HG02884 (cell line): ENCODE measurements around the gene SBK2.
"Not testable (repeated sequence)": the region's sequence is repeated elsewhere in the genome, so short reads cannot be mapped to it uniquely, and the experiment has no call there.

ENCODE experiments used
- ATAC-seq: cut with Tn5 transposase; IDR thresholded peaks from one replicate; pipeline ENCODE4 v1.9.1; 2021; ENCODE audit warnings: mild to moderate bottlenecking, moderate library complexity; ENCODE audit not compliant: unreplicated experiment

SBK2 gene

GRCh38 chr19:55536951-55537740, at the start of gene SBK2:
SBK2 (minus strand) TSS chr19:55537133; CDS start chr19:55536294, 839 bp downstream.
- no peak for ATAC-seq

DNA sequence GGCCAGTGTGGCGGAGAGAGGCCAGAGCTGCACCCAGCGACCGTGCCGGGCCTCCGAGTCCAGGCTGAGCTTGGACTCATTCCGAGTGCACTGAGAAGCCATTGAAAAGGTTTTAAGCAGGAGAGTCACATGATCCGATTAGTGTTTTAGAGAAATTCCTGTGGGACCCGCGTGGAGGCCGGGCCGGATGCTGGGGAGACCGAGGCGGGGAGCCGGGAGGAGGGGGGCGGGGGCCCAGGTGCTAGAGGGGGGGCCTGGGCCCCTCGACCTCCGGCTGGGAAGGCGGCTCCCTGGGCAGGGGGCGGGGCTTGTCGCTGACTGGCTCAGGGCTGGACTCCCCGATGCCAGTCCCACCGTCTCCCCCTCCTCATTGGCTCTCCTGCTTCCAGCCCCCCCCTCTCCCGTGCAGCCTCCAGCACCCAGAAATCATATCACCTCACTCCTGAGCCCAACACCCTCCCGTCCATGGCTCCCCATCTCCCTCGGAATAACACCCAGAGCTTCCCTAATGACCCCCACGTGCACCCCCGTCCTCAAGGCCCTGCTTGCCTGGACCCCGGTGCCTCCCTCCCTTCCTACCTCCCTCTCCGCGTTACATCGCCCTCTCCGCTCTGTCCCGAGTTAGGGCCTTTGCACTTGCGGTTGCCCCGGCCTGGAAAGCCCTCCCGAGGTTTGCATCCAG, 48.9 kb upstream of the SBK2 start:
- ATAC-seq = no peak

DNA sequence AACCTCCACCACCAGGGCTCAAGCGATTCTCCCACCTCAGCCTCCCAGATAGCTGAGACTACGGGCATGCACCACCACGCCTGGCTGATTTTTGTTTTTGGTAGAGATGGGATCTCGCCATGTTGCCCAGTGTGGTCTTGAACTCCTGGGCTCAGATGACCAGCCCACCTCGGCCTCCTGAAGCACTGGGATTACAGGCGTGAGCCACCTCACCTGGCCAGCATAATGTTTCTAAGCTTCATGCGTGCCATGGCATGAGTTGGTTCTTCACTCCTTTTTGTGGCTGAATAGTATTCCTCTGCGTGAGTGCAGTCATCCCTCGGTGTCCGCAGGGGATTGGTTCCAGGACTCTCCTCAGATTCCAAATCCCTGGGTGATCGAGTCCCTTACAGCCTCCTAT, 47.9 kb upstream of the SBK2 start:
- no peak for ATAC-seq

- ATAC-seq = not testable (repeated sequence)
Measured at GRCh38 chr19:55583897-55584296, 47.0 kb upstream of the SBK2 start.

- not testable (repeated sequence) for ATAC-seq
Measured at GRCh38 chr19:55582284-55582683, 45.4 kb upstream of the SBK2 start.

GRCh38 chr19:55581823-55582223, 44.9 kb upstream of the SBK2 start:
- ATAC-seq = no peak

DNA sequence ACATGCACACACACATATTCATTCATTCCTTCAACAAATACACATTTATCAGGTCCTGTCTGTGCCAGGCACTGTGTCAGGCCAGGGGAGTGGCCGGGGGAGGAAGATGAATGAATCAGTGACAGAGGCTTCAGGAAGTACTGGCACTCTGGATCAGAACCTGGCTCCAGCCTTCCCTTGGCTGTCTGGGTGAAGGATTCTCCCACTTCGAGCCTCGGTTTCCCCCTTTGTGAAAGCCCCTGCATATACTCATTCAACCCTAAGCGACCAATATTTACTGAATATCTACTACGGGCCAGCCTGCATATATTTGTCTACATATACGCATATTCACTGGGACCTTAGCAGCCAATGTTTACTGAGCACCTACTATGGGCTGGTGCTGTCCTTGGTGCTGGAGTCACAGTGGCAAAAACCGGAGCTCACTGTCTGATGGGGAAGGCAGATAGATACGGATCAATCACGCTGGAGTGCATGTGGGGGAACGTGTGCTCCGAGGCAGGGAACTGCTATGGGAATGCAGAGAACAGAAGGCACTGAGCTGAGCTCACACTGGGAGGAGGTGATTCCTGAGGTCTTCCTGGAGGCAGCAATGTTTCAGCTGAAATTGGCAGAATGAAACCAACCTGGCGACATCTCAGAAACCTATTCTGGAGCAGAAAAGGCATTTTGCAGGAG, 44.4 kb upstream of the SBK2 start:
- no peak for ATAC-seq

DNA sequence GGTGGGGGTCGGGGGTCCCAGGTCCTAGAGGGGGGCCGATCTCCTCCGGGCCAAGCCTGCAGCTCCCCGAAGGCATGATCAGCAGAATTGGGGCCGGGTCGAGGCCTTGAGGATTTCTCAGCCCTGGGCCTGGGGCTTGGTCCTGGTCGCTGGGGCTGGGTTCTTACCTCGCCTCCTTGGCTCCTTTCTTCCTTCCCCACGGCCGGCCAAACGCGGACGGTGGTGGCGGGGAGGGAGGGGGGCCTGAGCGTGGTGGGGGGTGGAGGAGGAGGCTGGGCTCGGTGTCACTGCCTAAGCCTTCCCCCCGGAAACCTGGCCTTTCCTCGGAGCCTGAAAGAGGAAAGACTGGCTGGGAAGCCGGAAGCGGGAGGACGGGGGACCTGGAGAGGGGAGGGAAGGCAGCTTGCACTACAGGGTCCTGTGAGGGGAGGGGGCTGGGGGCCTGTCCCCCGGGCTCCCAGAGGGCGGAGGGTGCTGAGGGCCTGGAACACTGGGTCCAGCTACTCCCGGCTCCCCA, 43.8 kb upstream of the SBK2 start, which contains the start of gene ZNF579:
Gene ZNF579, minus strand, starts transcription at position 221 of the 517 bp plus-strand sequence. CDS start 1,209 bp downstream, outside the sequence.
- no peak for ATAC-seq

DNA sequence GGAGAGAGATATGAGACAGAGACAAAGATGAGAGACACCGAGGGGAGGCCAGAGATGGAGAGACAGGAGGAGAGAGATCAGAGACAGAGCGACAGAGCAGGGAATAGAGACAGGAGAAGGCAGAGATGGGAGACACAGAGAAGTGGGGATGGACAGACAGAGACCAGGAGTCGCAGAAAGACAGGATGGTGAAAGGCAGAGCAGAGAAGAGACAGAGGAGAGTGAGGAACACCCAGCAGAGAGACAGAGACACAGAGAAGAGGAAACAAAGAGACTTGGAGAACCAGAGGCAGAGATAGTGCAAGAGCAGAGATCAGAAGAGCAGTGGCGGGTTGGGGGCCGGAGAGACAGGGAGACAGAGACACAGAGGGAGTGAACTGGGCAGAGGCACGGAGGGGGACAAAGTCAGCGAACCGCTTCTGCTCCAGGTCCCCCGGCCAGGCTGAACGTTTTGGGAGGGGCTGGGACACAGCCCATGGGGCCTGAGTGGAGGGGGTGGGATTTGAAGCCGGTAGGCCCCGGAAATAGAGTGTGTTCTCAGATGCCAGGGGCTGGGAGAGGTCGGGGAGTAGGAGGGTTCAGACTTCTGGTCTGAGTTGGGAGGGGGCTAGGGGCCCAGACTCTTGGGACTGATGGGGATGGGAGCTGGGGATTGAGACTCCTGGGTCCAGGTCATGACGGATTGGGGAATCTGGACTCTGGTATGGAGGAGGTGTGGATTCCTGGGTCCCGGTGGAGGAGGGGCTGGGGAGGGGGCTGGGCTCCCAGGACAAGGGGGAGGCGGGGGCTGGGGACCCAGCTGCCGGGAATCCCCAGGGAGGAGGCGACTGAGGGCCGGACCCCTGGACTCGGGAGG, 43.1 kb upstream of the SBK2 start:
- no peak for ATAC-seq

- ATAC-seq = no peak
Measured at GRCh38 chr19:55578761-55579747, 42.1 kb upstream of the SBK2 start.

- ATAC-seq = no peak
Measured at GRCh38 chr19:55578031-55578760, 41.3 kb upstream of the SBK2 start.

- no peak for ATAC-seq
Measured at GRCh38 chr19:55576746-55577145, 39.8 kb upstream of the SBK2 start.

GRCh38 chr19:55573929-55574328, 37.0 kb upstream of the SBK2 start:
- not testable (repeated sequence) for ATAC-seq

- not testable (repeated sequence) for ATAC-seq
Measured at GRCh38 chr19:55569477-55569876, 32.5 kb upstream of the SBK2 start.

GRCh38 chr19:55567708-55568328, 30.9 kb upstream of the SBK2 start:
- ATAC-seq = no peak

- ATAC-seq = no peak
Measured at GRCh38 chr19:55566823-55567222, 29.9 kb upstream of the SBK2 start.

DNA sequence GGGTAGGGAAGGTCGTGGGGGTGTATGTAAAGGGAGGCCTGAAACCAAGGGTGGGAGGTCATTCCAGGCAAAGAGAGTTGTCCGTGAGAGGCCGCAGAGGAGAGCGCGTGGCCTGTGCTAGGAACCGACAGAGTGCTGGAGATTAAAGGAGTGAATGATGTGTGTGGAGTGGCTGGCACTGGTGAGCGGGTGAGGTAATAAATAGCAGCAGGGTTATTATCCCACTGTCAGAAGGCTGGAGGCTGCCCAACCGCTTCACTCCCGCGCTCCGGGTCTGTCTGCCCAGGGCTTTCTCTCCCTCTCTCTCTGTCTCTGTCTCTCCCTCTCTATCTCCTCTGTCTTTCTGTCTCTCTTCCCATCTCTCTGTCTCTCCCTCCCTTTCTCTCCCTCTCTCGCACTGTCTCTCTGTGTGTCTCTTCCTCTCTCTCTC, 26.3 kb upstream of the SBK2 start:
- no peak for ATAC-seq

DNA sequence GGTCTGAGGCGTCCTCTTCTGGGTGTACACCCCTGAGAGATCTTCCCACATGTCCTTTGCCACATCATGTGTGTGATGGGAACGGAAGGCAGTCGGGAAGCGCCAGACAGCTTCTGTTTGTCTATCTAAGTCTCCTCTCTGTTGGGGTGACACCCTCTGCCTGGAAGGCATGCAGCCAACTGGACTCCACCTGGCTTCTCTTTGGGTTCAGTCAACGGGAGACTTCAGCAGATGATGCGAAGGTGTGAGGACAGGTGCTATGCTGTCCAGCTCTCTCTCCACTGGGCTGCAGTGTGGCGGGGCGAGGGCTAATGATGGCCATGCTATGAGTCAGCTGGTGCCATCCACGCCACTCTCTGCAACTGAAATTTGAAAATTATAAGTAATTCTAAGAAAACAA, 22.8 kb upstream of the SBK2 start:
- no peak for ATAC-seq
